ENCODE data around the gene SLX4.

The SLX4 gene

DNA sequence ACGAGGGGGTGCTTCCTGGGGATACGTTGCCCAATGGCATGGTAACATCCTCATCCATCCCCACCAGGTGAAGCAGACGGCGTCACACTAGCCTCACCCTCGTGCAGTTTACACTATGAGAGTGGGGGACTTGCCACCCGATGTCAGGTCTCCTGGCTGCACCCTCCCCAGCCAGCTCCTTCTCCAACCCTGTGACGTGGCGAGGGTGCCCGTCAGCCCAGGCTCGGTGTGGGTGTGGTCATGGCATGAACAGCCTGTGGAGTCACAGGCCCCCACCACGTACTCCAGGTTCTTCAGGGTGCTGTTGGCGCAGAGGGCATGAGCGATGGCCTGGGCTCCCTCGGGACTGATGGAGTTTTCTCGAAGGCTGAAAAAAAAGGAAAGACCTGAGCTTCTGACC lies 62.5 kb downstream of the SLX4 start:
- no peaks in the 10 kb centered on the region for H3K9me3 ChIP-seq
- no peak for TF ChIP-seq CTCF (IDR thresholded peaks at IDR 0.05)
- H3K27me3 ChIP-seq = no peaks in the 10 kb centered on the region
- no peaks in the 10 kb centered on the region for H3K36me3 ChIP-seq
- no peaks in the 10 kb centered on the region for H3K4me1 ChIP-seq (ENCODE audit: control insufficient read depth in 1 of 2, insufficient read depth in 1 of 2, low read depth in 1 of 2, low read length in 1 of 2)
- no peak overlapping the region for H3K27ac ChIP-seq
- no peak overlapping the region for H3K4me3 ChIP-seq (ENCODE audit: low read depth in 1 of 2, low read length in 1 of 2)

GRCh38 chr16:3548445-3548844 lies 63.0 kb downstream of the SLX4 start:
- no peak overlapping the region for H3K27ac ChIP-seq
- H3K36me3 ChIP-seq = no peaks in the 10 kb centered on the region
- TF ChIP-seq CTCF (IDR thresholded peaks at IDR 0.05) = no peak
- H3K27me3 ChIP-seq = no peaks in the 10 kb centered on the region
- no peaks in the 10 kb centered on the region for H3K9me3 ChIP-seq
- H3K4me1 ChIP-seq (ENCODE audit: control insufficient read depth in 1 of 2, insufficient read depth in 1 of 2, low read depth in 1 of 2, low read length in 1 of 2) = no peaks in the 10 kb centered on the region
- H3K4me3 ChIP-seq (ENCODE audit: low read depth in 1 of 2, low read length in 1 of 2) = no peak overlapping the region

GRCh38 chr16:3546986-3547682 lies 64.3 kb downstream of the SLX4 start:
- Histone ChIP-seq H3K4me1 (ENCODE audit: control insufficient read depth in 1 of 2, insufficient read depth in 1 of 2, low read depth in 1 of 2, low read length in 1 of 2) (no peaks in the 10 kb centered on the region), H3K9me3 (no peaks in the 10 kb centered on the region), H3K36me3 (no peaks in the 10 kb centered on the region), H3K27me3 (no peaks in the 10 kb centered on the region), H3K27ac (no peak overlapping the region), H3K4me3 (ENCODE audit: low read depth in 1 of 2, low read length in 1 of 2) (no peak overlapping the region)
- no peak for TF ChIP-seq CTCF (IDR thresholded peaks at IDR 0.05)

- no peak overlapping the region for H3K4me3 ChIP-seq (ENCODE audit: low read depth in 1 of 2, low read length in 1 of 2)
- H3K36me3 ChIP-seq = no peaks in the 10 kb centered on the region
- H3K27ac ChIP-seq = no peak overlapping the region
- no peaks in the 10 kb centered on the region for H3K9me3 ChIP-seq
- no peaks in the 10 kb centered on the region for H3K4me1 ChIP-seq (ENCODE audit: control insufficient read depth in 1 of 2, insufficient read depth in 1 of 2, low read depth in 1 of 2, low read length in 1 of 2)
- no peaks in the 10 kb centered on the region for H3K27me3 ChIP-seq
- no peak for TF ChIP-seq CTCF (IDR thresholded peaks at IDR 0.05)
Observed at GRCh38 chr16:3542601-3543373, 68.6 kb downstream of the SLX4 start.

GRCh38 chr16:3541527-3542155 lies 69.8 kb downstream of the SLX4 start:
- no peak overlapping the region for H3K4me3 ChIP-seq (ENCODE audit: low read depth in 1 of 2, low read length in 1 of 2)
- no peaks in the 10 kb centered on the region for H3K4me1 ChIP-seq (ENCODE audit: control insufficient read depth in 1 of 2, insufficient read depth in 1 of 2, low read depth in 1 of 2, low read length in 1 of 2)
- TF ChIP-seq CTCF (IDR thresholded peaks at IDR 0.05) = no peak
- no peaks in the 10 kb centered on the region for H3K9me3 ChIP-seq
- no peaks in the 10 kb centered on the region for H3K36me3 ChIP-seq
- H3K27me3 ChIP-seq = no peaks in the 10 kb centered on the region
- H3K27ac ChIP-seq = no peak overlapping the region

Data from neutrophil (primary cell).